NCI-H1048 (cell line): ENCODE measurements around the gene KRT76.

Experiments used
- DNase-seq: peaks from one replicate; lab custom pipeline; 2025; lab: John Stamatoyannopoulos, UW

Gene KRT76

DNA sequence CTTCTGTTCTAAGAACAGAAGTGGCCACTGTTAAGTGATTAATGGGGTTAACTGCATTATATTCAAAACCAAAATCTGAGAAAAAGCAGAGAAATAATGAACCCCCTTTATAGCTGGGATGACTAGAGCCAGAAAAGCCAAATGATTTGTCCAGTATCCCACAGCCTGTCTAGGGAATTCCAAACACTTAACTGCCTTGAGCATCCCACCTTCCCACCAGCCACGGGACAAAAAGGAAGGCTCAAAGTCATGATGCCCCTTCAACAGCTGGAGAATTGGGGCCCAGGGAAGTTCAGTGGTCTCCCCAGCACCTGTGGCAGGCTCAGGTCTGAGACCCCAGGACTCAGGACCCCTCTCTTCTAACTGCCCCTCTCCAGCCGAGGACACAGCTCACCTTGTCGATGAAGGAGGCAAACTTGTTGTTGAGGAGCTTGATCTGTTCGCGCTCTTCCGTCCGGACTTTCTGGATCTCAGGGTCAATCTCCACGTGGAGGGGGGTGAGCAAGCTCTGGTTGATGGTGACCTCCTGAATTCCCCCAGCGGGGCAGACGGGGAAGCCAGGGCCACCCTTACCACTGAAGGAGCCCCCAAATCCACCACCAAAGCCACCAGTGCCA is 36.2 kb upstream of the KRT76 start:
- DNase-seq = no peak

DNA sequence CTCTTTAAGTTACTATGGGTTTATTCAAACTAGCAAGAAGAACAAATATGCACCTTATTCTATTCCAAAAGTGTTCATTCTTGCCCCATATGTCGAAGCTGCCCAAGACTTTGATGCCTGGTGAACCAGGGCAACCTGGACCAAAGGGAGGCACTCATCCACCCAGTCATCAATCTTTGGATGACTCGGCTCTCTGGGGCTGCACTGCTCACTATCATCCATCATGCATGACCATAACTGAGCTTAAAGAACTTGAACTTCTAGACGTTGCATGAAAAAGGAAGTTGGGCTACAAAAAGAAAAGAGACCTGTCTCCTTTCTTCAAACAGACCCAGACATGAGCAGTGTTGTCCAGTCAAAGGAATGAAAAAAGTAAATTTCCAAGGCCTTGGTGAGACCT is 35.6 kb upstream of the KRT76 start:
- no peak for DNase-seq

DNA sequence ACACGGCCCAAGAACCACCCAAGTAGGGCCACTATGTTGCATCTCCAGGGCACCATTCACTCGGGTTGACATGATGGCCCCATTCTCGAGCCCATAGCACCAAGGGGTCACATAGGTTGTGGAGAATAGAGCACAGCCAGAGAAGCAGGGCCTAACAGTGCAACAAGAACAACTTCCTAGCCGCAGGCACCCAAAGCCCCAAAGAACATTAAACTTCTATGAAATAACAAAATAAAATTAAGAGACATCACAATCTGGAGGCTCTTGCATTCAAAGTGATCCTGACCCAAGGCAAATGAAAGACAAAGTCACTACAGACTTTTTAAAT is 34.9 kb upstream of the KRT76 start:
- DNase-seq = no peak

DNA sequence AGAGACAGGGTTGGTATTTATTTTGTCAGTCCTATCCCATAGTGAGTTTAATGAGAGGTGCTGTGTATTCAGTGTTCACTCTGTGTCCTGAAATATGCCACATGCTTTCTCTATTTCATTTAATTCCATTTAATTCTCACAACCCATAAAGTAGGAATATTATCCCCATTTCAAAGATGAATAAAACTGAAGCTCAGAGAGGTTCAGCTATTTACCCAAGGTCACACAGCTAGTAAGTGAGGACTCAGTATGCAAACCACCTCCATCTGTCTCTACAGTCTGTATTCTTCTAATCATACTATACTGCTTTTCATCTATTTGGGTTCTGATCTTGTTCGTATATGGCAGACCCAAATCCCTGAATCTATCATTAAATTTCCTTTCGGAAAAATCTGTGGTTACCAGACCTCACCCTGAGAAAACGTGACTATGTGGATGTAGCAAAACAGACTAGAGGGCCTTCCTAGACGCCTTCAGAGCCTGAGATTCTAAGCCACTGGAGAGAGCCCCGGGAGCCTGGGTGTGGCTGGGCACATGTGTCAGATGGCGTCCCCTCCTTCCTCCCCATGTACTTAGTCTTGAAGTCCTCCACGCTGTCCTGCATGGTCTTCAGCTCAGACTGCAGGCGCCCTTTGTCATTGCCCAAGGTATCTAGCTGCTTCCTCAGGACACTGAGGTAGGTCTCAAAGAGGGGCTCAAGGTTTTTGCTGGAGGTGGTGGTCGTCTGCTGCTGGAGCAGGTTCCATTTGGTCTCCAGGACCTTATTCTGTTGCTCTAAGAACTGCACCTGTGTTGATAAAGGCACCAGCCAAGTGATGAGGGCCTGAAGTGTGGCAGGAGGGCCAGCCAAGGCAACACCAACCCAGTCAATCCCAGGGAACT is 34.3 kb upstream of the KRT76 start:
- no peak for DNase-seq

DNA sequence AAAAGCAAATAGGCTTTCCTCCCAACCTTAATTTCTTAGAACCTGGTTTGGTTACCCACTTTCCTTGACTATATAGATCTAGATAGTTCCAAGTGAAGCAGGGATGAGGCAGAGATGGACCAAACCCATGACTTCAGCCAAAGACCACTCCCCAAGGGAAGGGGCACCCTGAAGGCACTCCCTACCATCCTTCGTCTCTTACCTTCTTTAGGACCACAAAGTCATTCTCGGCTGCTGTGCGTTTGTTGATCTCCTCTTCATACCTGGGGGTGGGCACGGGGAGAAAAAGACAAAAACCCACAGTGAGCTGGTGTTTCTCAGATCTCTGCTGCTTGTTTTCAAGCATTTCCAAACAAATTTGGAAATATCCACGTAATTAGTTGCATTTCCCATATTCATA is 33.4 kb upstream of the KRT76 start:
- DNase-seq = no peak

DNA sequence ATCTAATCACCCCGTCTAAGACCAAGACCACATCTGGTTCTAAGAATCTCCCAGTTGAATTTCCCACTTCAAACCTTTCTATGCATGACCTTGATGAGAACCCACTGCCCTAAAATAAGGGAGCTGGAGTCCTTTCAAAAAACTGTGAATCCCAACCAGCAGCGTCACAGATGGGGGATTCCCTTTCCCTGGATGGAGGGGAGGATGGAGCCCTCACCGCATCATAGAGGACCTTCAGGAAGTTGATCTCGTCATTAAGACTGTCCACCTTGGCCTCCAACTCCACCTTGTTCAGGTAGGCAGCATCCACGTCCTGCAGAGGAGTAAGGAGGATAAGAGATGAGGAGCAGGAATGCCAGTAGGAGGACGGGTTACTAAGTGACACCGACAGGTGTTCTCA is 32.0 kb upstream of the KRT76 start:
- DNase-seq = no peak

DNA sequence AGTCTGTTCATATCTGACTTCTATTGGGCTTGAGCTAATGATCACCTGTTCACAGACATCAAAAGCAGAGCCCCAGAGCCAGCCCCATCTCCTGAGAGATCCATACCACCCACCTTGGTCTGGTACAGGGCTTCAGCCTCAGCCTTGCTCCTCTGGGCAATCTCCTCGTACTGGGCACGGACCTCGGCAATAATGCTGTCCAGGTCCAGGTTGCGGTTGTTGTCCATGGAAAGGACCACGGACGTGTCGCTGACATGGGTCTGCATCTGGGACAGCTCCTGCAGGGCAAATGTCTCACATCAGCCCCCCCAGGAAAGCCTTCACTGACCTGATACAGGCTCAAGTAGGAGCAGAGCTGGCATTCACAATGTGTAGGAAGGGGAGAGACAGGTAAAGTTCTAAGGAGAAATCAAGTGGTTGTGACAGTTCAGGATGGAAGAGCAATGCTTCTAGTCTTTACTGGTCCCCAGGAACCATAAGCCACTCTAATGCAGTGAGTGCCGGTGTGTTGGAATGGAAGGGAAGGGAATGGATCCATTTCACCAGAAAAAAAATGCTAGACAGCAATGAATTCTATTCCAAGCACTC is 31.5 kb upstream of the KRT76 start:
- DNase-seq = no peak

DNA sequence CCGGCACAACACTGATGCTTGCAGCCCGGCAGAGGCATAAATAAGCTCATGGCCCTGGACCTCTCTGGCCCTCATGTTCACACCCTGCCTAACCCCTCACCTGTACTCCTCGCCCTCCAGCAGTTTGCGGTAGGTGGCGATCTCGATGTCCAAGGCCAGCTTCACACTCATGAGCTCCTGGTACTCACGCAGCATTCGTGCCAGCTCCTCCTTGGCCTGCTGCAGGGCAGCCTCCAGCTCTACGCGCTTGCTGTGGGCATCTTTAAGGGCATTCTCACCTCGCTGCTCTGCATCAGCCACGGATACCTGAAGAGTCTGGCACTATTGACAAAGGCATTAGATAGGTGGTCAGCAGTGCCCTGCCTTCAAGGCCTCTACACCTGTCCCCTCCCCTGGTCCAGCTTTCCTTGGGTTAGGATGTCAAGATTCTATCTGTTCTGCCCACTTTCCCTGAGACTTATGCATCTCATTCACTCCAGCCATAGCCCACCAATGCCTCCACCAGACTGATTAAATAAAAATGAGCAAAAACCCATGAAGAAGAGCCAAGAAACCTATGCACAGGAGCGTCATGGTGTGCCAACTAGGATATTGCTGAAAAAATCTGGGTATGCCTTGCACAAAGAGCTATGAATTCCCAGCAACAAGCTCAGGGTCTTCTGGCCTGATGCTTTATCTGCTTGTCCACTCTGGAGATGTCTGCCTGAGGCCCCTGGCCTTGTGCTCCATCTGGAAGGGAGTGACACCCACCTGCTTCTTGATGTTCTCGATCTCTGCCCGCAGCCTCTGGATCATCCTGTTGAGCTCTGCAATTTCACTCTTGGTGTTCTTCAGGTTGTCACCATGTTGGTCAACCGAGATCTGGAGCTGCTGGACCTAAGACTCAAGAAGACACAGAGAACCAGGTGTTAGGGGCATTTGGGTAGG is 30.7 kb upstream of the KRT76 start:
- no peak for DNase-seq

DNA sequence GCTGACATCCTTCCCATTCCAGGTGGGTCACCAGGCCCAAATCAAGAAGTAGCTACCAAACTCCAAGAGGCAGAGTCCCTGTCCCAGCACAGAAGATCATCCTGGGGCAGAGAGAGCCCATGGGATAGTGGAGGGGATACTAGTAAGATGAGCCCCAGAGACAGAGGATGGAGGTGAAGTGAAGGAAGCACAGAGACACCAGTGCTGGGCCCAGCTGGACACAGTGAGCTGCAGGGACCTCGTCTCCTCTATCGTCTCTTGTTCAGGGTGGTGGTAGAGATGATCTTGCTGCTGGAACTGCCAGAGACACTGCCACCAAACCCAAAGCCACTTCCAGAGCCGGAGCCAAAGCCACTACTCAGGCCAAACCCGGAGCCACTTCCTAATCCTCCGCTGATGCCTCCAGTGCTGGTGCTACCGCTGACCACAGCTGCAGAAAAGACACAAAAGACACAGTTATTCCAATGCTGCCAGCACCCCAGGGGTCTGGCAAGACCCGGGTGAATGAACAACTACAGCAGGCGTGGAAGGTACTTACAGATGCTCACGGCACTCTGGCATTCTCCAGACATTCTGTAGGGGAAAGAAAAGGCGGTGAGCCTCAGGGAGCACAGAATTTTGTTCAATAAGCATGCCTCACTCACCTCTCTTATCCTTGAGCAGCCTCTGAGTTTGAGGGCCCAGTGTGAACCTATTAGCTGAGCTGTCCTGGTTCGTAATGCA is 29.8 kb upstream of the KRT76 start:
- no peak for DNase-seq

DNA sequence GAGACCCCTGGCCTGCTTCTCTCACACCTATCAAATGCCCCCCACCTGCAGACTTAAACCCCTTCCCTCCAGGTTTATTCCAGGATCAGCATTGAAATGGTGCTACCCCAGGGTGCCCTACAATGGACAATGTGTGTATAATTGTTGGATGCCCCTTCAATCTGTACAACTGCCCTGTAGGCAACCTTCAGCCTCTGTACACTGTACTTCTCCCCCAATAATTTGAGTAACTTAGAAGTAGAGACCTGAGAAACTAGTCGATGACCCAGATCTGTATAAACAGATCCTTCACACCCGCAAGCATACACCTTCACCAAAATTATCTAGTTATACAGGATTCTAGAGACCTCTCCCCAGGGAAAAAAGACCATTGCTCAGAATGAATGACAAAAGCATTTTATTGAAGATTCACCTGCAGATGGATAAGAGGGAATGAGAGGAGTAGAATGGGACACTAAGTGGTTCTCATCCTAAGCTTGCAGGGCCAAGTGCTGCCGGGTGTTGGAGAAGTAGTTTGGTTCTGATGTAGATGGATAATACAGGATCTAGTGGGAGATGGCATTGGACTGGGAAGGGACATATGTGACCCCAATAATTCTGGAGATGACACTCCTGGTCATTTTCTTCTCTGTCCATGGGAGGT is 29.1 kb upstream of the KRT76 start:
- DNase-seq = no peak

DNA sequence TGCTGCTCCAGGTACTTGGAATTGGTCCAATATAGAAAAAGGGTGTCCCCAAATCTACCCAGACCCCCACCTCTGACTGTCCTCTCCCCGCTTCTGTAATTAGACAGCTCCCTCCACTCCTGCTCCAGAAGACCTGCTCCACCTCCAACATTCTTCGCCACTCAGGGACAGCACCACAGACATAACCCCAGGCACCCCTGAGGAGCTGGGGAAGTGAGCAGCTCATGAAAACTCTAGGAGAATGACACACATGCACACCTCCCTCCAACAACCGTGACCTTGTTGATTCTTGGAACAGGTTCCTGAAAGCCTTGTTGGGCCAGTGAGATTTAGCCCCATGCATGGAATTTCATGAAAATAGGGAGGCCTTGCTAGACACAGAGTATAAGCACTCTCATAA is 28.6 kb upstream of the KRT76 start:
- DNase-seq = no peak

DNA sequence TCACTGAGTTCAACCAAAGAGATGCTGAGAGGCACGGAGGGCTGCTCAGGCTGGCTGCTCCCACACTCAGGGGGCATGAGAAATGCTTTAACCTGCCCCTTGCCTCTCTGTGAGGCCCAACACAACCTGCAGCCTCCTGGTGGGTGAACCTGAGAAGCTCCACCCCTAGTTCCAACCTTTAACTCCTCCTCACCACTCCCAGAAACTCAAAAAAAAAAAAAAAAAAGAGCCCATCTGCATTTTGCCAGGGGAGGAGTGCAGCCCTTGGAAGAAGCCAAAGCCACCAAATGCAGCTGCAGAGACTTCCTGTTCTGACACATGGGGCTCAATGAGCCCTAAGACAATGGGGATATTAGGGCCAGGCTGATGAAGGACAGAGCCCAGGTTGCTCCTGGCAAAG is 27.9 kb upstream of the KRT76 start:
- no peak for DNase-seq

DNA sequence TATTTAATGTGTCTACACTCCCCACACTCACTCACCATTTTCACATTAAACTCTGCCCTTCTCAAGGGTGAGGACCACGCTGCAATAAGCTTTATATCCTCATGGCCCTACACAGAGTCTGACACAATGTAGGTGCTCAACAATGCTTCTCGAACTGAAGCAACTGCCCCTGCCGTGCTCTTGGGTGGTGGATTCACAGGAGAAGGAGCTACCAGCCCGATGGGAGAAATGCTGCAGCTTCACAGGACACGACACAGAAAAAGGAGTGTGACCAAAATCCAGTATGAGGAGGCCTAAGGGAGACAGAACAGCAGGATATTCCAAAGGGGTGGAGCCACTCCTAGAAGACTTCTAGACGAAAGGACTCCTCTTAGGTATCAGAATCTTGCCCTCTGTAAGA is 25.3 kb upstream of the KRT76 start:
- no peak for DNase-seq

DNA sequence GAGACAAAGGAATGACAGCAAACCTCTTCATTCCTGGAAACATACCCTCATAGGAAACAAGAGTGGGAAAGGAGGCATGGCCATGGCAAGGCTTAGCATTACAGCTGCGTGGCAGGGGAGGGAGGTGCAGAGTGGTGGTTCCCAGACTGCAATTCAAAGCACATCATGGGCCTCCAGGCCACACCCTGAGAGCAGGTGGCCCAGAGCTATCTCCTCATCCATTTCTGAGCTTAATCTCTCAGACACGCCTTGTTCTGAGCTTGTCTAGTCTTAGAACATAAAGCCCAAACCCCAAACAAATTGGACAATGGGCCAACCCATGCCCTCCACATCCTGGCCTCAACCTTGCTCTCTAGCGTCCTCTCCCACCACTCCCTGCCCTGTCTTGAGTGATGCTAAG is 24.6 kb upstream of the KRT76 start:
- DNase-seq = no peak

DNA sequence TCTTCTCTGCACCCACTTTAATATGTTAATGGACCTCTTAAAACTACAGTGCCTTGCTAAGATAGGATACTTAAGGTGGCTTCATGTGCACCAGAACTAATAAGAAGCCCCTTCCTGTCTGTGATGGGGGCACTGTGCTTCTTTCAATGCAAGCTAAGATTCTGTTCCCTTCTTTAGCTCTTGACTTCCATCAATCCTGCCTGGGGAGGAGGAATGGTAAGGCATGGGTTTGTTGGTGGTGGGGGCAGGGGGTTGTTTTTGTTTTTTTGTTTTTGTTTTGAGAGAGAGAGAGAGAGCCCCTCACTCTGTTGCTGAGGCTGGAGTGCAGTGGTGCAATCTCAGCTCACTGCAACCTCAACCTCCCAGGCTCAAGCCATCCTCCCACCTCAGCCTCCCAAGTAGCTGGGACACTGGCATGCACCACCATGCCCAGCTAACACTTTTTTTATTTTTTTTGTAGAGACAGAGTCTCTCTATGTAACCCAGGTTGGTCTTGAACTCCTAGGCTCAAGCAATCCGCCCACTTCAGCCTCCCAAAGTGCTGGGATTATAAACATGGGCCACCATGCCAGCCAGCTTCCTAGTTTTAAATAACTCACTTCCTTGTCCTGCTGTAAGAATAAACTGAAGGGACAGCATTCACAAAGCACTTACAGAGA is 23.2 kb upstream of the KRT76 start:
- no peak for DNase-seq

DNA sequence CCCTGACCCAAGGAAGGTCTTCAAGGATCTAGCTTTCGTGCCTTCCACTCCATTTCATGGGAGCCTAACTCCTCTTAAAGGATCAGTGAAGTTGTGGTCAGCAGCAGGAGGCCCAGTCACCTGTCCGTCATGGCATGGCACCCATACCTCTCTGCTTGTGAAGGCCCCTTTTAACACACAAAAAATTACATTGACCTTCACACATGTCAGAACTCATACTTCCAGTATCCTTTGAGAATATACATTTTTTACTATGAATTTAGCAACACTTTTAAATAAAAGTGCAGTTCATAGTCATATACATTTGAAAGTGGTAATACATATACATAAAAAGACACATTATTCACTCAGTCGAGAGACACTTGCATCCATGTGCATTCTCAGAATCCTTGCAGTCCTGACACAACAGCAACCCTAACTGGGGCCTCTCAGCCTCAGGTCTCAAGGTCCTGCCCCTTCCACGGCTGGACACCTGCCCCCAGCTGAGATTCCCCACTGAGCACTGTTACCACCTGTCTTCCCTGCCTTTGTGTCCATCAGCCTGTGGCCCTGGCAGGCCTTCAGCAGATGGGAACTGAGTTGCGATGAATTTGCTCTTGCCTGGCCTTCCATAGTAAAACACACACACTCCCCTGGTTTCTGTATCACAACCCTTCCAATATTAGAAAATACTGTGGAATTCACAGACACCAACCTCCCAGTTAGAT is 22.5 kb upstream of the KRT76 start:
- no peak for DNase-seq

DNA sequence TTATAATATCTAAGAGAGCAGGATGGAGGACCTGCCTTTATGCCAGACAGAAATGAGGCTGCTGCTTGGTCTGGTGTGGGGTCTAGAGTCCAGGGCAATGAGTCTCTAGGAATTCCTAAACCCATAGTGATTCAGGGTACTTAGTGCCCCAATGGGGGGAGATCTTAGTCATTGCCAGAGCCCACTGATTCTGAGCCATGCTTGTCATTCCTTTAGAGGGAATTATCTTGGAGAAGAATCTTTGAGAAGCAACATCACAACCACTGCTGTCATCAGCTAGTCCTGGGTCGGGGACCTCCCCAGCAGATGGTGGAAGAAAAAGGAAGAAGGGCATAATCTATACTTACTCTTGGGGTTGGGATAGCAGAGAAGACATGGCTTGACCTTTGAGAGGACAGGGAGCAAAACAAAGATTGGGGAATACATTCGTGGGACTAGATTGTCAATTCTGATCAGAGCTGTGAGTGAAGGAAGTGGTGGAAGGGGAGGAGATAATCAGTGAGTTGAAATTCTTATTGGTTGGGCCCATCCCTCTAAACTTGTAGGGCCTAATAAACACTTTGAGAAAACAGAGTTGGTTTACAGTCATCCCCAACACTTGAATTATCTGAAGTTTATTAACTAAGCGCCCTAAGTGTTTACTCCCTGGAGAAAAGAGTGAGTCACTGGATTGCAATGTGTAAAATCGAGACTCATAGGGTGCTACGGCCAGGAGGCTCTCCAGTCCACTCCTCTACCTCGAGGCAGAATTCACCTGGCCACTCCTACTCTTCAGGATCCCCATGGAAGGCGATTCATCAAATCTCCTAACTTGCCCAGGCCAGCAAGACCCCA is 21.7 kb upstream of the KRT76 start:
- no peak for DNase-seq

DNA sequence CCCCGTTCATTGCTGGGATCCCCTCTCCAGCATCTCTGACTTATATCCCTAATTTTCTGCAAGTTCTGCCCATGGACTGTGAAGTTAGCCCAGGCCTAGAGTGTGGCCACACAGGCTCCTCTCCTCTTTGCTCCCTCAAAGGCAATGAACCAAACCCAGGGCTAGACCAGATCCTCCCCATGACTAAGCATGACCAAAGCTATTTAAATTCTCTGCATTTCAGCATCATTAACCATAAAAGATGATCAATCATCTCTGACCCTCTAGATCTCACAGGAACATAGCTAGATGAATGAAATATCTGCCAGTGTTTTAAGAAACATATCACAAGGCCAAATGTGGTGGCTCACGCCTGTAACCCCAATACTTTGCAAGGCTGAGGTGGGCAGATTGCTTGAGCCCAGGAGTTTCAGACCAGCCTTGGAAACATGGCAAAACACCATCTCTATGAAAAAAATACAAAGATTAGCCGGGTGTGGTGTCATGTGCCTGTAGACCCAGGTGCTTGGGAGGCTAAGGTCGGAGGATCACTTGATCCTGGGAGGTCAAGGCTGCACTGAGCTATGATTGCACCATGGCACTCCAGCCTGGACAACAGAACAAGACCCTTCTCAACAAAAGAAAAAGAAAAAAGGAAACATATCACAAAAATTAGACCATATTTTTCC is 21.0 kb upstream of the KRT76 start:
- DNase-seq = no peak

DNA sequence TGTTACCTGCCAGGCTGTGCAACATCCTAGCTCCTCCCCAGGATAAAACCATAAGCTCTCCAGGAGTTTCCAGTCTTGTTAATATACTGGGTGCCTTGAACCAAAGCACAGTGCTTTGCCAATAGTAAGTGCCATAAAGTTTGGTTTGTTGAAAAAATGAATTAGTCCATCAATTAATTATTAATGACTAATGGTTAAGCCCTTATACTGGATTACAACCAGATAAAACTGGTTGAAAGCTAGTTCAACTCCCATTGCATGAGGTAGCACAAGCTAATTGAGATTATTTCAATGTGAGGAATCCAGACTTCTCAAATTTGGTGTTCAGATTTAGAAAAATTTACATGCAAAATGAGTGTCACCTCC is 20.4 kb upstream of the KRT76 start:
- no peak for DNase-seq
